Measurements from ENCODE around the gene ALKBH6.

ALKBH6 gene

DNA sequence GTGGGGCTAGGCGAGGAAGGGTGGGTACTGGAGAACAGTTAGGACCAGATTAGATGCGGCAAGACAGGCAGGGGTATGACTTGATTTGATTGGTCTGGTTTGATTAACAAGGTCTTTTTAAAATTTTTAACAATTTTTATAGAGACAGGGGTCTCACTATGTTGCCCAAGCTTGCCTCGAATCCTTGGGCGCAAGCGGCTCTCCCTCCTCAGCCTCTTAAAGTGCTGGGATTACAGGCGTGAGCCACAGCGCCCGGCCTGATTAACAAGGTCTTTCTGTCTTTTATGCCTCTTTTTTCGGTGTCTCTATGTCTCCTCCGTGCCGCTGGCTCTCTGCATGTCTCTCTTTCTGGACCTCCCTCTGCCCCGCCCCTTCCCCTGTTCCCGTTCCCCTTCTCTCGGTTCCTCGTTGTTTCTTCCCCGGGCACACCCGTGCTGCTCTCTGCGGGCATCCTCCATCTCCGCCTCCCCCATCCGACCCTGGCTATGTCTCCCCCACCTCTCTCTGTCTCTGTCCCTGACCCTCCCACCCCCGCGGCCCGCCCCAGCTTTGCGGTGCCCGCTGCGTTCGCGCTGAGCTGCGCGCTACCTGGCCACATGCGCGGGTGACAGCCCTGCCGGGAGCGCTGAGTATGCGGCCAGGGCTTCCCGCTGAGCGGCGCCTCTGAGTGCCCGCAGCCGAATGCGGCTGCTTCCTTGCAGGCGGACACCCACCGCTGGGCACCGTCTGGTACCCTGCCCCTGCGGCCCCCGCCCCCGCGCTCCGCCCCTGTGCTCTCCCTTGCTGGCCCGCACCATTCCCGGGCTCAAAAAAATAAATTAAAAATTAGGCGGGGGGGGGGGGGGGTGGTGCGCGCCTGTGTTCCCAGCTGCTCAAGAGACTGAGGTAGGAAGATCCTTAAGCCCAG, 27.1 kb downstream of the ALKBH6 start (continued):
- TF ChIP-seq ZNF423 (tag by site-specific recombination; IDR thresholded peaks at IDR 0.05) (peak; percentile 72; the same call in 1 of the 2 replicates), ZFHX2 (tag by site-specific recombination; conservative IDR thresholded peaks at IDR 0.05) (peak; percentile 97), ZBTB8A (tag by site-specific recombination; IDR thresholded peaks at IDR 0.05) (peak; percentile 95), ZFP37 (tag by site-specific recombination; IDR thresholded peaks at IDR 0.05) (peak; percentile 84), KLF16 (tag by site-specific recombination; IDR thresholded peaks at IDR 0.05) (peak; percentile 96), GLI2 (tag by site-specific recombination; IDR thresholded peaks at IDR 0.05; ENCODE audit: borderline replicate concordance, low read depth) (no peak), GLIS2 (tag by site-specific recombination; IDR thresholded peaks at IDR 0.05) (peak; percentile 85), ZNF501 (tag by site-specific recombination; IDR thresholded peaks at IDR 0.05) (peak; percentile 92)
- TF ChIP-seq, protein P1, sequence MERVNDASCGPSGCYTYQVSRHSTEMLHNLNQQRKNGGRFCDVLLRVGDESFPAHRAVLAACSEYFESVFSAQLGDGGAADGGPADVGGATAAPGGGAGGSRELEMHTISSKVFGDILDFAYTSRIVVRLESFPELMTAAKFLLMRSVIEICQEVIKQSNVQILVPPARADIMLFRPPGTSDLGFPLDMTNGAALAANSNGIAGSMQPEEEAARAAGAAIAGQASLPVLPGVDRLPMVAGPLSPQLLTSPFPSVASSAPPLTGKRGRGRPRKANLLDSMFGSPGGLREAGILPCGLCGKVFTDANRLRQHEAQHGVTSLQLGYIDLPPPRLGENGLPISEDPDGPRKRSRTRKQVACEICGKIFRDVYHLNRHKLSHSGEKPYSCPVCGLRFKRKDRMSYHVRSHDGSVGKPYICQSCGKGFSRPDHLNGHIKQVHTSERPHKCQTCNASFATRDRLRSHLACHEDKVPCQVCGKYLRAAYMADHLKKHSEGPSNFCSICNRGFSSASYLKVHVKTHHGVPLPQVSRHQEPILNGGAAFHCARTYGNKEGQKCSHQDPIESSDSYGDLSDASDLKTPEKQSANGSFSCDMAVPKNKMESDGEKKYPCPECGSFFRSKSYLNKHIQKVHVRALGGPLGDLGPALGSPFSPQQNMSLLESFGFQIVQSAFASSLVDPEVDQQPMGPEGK (tag by site-specific recombination; IDR thresholded peaks at IDR 0.05), result peak; percentile 98

DNA sequence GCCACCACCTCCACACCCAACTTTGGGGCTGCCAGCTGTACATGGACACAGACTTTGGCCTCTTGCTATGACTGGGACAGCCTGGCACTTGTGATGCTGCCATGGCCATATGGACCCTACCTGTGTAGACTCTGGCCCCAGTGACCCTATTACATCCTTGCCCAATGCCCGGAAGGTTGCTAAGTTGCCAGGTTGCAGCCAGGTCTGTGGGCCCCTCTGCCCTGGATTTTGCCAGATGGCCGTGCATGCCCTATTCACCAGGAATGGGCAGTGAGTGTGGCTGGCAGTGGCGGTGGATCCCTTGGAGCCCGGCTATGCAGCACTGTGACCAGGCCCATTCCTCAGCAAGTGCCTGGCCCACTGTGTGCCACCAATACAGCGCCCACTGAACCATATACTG, 27.9 kb downstream of the ALKBH6 start:
- POLR2A ChIA-PET, result no interaction called here
- CTCF ChIA-PET, result interaction anchor here (0.7 to 0.9 kb wide), 2 partner anchors 12 to 15 kb away, joined by 3 to 4 read pairs; no protein-coding TSS in a partner anchor

DNA sequence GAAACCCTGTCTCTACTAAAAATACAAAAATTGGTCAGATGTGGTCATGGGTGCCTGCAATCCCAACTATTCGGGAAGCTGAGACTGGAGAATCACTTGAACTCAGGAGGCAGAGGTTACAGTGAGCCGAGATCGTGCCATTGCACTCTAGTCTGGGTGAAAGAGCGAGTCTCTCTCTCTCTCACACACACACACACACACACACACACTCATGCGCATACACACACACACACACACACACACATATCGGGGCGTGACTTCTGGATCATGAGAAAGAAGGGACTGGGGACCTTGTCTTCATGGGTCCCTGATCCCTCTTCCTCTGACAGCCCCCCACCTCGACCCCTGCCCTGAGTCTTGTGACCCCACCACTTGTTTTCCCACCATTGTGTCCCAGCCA, 30.8 kb downstream of the ALKBH6 start:
- ChIA-PET CTCF (interaction anchor here (0.6 to 0.7 kb wide), 2 partner anchors 39 to 106 kb away, joined by 3 read pairs; no protein-coding TSS in a partner anchor), POLR2A (no interaction called here)
- no peaks in the 10 kb centered on the region for H3K36me3 ChIP-seq (ENCODE audit: control insufficient read depth in 2 of 2, insufficient read depth in 1 of 2, low read length in 2 of 2)
- H3K4me1 ChIP-seq (ENCODE audit: control insufficient read depth, insufficient read depth, low read length), result peaks cover 8% of the 10 kb centered on the region
- H3K27ac ChIP-seq (ENCODE audit: extremely low read depth, low read depth, low read length), result no peak overlapping the region
- no peak overlapping the region for H3K4me3 ChIP-seq (ENCODE audit: low read depth, low read length)
- H3K9me3 ChIP-seq (ENCODE audit: control insufficient read depth, insufficient read depth, low read depth, low read length), result no peaks in the 10 kb centered on the region
- peak; percentile 21; the same call in 1 of the 2 replicates for TF ChIP-seq BCL11B (tag by site-specific recombination; IDR thresholded peaks at IDR 0.05; ENCODE audit: low read depth)
- TF ChIP-seq, protein P2, sequence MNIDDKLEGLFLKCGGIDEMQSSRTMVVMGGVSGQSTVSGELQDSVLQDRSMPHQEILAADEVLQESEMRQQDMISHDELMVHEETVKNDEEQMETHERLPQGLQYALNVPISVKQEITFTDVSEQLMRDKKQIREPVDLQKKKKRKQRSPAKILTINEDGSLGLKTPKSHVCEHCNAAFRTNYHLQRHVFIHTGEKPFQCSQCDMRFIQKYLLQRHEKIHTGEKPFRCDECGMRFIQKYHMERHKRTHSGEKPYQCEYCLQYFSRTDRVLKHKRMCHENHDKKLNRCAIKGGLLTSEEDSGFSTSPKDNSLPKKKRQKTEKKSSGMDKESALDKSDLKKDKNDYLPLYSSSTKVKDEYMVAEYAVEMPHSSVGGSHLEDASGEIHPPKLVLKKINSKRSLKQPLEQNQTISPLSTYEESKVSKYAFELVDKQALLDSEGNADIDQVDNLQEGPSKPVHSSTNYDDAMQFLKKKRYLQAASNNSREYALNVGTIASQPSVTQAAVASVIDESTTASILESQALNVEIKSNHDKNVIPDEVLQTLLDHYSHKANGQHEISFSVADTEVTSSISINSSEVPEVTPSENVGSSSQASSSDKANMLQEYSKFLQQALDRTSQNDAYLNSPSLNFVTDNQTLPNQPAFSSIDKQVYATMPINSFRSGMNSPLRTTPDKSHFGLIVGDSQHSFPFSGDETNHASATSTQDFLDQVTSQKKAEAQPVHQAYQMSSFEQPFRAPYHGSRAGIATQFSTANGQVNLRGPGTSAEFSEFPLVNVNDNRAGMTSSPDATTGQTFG (tag by site-specific recombination; IDR thresholded peaks at IDR 0.05; ENCODE audit: borderline replicate concordance), result 0 out of 2 replicates have a peak, but pooled peaks have one; percentile 33
- TF ChIP-seq, protein P3, sequence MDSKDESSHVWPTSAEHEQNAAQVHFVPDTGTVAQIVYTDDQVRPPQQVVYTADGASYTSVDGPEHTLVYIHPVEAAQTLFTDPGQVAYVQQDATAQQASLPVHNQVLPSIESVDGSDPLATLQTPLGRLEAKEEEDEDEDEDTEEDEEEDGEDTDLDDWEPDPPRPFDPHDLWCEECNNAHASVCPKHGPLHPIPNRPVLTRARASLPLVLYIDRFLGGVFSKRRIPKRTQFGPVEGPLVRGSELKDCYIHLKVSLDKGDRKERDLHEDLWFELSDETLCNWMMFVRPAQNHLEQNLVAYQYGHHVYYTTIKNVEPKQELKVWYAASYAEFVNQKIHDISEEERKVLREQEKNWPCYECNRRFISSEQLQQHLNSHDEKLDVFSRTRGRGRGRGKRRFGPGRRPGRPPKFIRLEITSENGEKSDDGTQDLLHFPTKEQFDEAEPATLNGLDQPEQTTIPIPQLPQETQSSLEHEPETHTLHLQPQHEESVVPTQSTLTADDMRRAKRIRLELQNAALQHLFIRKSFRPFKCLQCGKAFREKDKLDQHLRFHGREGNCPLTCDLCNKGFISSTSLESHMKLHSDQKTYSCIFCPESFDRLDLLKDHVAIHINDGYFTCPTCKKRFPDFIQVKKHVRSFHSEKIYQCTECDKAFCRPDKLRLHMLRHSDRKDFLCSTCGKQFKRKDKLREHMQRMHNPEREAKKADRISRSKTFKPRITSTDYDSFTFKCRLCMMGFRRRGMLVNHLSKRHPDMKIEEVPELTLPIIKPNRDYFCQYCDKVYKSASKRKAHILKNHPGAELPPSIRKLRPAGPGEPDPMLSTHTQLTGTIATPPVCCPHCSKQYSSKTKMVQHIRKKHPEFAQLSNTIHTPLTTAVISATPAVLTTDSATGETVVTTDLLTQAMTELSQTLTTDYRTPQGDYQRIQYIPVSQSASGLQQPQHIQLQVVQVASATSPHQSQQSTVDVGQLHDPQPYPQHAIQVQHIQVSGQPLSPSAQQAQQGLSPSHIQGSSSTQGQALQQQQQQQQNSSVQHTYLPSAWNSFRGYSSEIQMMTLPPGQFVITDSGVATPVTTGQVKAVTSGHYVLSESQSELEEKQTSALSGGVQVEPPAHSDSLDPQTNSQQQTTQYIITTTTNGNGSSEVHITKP (tag by site-specific recombination; IDR thresholded peaks at IDR 0.05), result 0 out of 2 replicates have a peak, but pooled peaks have one; percentile 15

More for the DNA sequence above, 27.9 kb downstream of the ALKBH6 start:
- Histone ChIP-seq H3K4me1 (ENCODE audit: control insufficient read depth, insufficient read depth, low read length) (peaks cover 8% of the 10 kb centered on the region), H3K9me3 (ENCODE audit: control insufficient read depth, insufficient read depth, low read depth, low read length) (no peaks in the 10 kb centered on the region), H3K36me3 (ENCODE audit: control insufficient read depth in 2 of 2, insufficient read depth in 1 of 2, low read length in 2 of 2) (no peaks in the 10 kb centered on the region), H3K4me3 (ENCODE audit: low read depth, low read length) (no peak overlapping the region), H3K27ac (ENCODE audit: extremely low read depth, low read depth, low read length) (no peak overlapping the region)
- TF ChIP-seq ZNF530 (tag by site-specific recombination; IDR thresholded peaks at IDR 0.05; ENCODE audit: low read depth) (no peak), SCRT1 (tag by site-specific recombination; IDR thresholded peaks at IDR 0.05; ENCODE audit: borderline replicate concordance) (no peak), ZNF791 (tag by site-specific recombination; IDR thresholded peaks at IDR 0.05) (no peak), ZNF302 (tag by site-specific recombination; IDR thresholded peaks at IDR 0.05; ENCODE audit: low read depth) (no peak), FEZF1 (tag by site-specific recombination; IDR thresholded peaks at IDR 0.05) (no peak), ZFP3 (tag by site-specific recombination; IDR thresholded peaks at IDR 0.05; ENCODE audit: low read depth) (no peak)
- TF ChIP-seq, protein P4, sequence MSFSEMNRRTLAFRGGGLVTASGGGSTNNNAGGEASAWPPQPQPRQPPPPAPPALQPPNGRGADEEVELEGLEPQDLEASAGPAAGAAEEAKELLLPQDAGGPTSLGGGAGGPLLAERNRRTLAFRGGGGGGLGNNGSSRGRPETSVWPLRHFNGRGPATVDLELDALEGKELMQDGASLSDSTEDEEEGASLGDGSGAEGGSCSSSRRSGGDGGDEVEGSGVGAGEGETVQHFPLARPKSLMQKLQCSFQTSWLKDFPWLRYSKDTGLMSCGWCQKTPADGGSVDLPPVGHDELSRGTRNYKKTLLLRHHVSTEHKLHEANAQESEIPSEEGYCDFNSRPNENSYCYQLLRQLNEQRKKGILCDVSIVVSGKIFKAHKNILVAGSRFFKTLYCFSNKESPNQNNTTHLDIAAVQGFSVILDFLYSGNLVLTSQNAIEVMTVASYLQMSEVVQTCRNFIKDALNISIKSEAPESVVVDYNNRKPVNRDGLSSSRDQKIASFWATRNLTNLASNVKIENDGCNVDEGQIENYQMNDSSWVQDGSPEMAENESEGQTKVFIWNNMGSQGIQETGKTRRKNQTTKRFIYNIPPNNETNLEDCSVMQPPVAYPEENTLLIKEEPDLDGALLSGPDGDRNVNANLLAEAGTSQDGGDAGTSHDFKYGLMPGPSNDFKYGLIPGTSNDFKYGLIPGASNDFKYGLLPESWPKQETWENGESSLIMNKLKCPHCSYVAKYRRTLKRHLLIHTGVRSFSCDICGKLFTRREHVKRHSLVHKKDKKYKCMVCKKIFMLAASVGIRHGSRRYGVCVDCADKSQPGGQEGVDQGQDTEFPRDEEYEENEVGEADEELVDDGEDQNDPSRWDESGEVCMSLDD (tag by site-specific recombination; IDR thresholded peaks at IDR 0.05), result no peak
- TF ChIP-seq, protein P1 (tag by site-specific recombination; IDR thresholded peaks at IDR 0.05), result no peak

Data from HEK293 (cell line).